GM12873 (cell line): ENCODE measurements around the gene LSAMP.

Experiments
- CTCF ChIP-seq: IDR thresholded peaks from 2 replicates; pipeline ENCODE4 v1.5.1; 2012; ENCODE audit warnings: low read depth, mild to moderate bottlenecking, moderate library complexity, low read length, control low read depth; ENCODE audit not compliant: insufficient read depth; ENCODE audit errors: missing control alignments

The LSAMP gene

GRCh38 chr3:116340680-116341216 lies 104.5 kb downstream of the LSAMP start:
- no peak for TF ChIP-seq CTCF

- TF ChIP-seq CTCF, result no peak
Measured at GRCh38 chr3:116339441-116340028, 105.8 kb downstream of the LSAMP start.

GRCh38 chr3:116338713-116339112 lies 106.6 kb downstream of the LSAMP start:
- no peak for TF ChIP-seq CTCF

GRCh38 chr3:116337229-116337628 lies 108.1 kb downstream of the LSAMP start:
- no peak for TF ChIP-seq CTCF

GRCh38 chr3:116331380-116331779 lies 113.9 kb downstream of the LSAMP start:
- no peak for TF ChIP-seq CTCF

- TF ChIP-seq CTCF, result no peak
Measured at GRCh38 chr3:116322750-116323375, 122.4 kb downstream of the LSAMP start.

- no peak for TF ChIP-seq CTCF
Measured at GRCh38 chr3:116318370-116318769, 126.9 kb downstream of the LSAMP start.
